Fibroblast of pulmonary artery (primary cell): ENCODE results near the gene STARD3.

ENCODE experiments used
- DNase-seq: peaks from one replicate; pipeline ENCODE4 v3.0.0-alpha.2; 2010; ENCODE audit warnings: low read depth
- H3K4me3 ChIP-seq: replicated peaks from 2 replicates; pipeline ENCODE4 v1.5.1; 2011; ENCODE audit warnings: low read depth, mild to moderate bottlenecking, control low read depth, low read length, moderate library complexity
- TF ChIP-seq, protein P1 (sequence below): IDR thresholded peaks from 2 replicates; pipeline ENCODE4 v1.5.1; 2011; ENCODE audit warnings: mild to moderate bottlenecking, control low read depth, low read length, inconsistent platforms; ENCODE audit errors: missing control alignments

Gene STARD3

DNA sequence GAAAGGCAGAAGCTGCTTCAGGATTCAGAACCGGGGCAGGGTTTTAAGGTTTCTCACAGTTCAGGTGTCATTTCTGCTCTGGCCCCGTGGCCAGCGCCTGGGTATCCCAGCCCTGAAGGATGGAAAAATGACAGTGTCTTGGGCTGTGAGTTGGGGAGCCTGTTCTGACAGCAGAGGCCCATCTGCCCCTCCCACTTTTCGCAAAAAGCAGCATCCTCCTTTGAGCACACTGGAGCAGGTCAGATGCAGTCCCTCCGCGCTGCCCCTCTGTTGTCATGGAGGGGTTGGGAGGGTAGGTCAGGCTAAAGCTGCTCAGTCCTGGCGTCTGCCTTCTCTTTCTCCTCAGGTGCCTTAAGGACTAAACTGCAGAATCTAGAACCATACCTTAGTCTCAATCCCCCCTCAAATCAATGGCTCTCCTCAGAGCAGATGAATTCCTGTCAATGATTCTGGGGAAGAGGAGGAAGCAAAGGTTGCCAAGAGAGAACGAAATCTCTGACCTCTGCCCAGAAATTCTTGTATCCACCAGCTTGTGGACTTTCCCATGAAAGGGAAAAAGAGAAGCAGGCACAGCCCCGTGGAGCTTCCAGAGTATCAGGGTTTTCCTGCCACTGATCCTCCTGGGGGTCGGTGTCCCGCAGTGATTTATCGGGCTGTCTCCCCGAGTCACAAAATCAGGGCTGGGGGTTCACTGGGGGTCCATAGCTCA lies 36.5 kb upstream of the STARD3 start:
- H3K4me3 ChIP-seq, result no peak overlapping the region
- TF ChIP-seq, protein P1, sequence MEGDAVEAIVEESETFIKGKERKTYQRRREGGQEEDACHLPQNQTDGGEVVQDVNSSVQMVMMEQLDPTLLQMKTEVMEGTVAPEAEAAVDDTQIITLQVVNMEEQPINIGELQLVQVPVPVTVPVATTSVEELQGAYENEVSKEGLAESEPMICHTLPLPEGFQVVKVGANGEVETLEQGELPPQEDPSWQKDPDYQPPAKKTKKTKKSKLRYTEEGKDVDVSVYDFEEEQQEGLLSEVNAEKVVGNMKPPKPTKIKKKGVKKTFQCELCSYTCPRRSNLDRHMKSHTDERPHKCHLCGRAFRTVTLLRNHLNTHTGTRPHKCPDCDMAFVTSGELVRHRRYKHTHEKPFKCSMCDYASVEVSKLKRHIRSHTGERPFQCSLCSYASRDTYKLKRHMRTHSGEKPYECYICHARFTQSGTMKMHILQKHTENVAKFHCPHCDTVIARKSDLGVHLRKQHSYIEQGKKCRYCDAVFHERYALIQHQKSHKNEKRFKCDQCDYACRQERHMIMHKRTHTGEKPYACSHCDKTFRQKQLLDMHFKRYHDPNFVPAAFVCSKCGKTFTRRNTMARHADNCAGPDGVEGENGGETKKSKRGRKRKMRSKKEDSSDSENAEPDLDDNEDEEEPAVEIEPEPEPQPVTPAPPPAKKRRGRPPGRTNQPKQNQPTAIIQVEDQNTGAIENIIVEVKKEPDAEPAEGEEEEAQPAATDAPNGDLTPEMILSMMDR, result no peak
- no peak for DNase-seq

DNA sequence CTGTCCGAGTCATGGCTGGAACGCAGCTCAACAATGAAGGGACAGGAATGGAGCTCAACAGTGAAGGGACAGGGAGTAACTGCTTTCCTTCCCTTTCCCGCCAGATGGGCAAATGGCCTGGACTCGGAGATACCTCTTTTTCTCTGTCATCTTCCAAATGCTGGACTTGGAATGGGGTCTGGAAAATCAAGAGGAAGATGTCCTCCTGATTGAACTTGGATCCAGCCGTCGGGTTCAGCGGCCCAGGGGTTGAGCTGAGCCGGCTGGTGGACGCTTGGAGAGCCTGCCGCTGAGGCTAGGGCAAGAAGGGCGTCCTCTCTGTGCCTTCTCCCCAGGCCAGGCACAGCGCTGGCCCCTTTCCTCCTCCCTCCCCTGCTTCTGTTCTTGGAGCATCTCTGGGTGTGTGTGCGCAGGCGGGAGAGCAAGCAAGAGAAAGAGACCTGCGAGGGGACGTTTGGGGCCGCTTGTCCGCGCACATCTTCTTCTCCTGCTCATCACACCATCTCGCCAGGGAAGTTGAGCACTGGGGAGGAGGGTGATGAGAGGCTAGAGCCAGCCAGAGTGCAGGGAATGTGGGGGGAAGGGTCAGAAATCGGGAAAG lies 35.8 kb upstream of the STARD3 start:
- DNase-seq, result no peak
- TF ChIP-seq, protein P1, result no peak
- no peak overlapping the region for H3K4me3 ChIP-seq

DNA sequence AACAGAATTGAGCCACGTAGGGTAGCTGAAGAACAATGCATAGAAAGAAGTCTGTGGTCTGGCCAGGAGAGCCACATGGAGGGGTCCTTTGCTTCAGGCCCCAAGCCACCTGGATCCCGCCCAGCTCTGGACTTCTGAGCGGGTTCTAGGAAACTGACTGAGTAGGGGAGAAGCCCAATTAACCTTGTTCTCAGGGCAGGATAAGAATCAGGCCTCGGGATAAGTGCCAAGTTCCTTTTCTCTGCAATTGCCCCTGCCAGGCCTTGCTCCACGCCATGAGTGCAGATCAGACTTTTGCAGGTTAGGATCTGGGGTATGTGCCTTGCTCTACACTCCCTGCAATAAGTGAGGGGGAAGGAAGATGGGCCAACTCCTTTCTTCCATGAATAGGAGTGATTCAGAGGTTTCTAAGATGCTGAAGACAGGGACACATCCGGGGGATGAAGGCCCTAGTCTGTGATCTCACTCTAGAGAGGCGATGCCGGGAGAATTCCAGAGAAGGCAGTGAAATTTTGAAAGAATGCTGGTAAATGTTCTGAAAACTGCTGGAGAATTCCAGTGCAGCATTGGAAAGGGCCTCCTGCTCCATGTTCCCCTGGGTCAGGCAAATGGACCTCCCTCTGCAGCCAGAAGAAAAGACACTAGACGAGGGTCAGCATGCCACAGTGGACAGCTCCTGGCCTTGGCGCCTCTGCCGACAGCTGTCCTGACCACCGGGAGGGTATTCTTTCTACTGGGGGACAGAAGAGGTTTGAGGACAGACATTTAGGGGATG lies 35.0 kb upstream of the STARD3 start:
- TF ChIP-seq, protein P1, result no peak
- H3K4me3 ChIP-seq, result no peak overlapping the region
- DNase-seq, result no peak

DNA sequence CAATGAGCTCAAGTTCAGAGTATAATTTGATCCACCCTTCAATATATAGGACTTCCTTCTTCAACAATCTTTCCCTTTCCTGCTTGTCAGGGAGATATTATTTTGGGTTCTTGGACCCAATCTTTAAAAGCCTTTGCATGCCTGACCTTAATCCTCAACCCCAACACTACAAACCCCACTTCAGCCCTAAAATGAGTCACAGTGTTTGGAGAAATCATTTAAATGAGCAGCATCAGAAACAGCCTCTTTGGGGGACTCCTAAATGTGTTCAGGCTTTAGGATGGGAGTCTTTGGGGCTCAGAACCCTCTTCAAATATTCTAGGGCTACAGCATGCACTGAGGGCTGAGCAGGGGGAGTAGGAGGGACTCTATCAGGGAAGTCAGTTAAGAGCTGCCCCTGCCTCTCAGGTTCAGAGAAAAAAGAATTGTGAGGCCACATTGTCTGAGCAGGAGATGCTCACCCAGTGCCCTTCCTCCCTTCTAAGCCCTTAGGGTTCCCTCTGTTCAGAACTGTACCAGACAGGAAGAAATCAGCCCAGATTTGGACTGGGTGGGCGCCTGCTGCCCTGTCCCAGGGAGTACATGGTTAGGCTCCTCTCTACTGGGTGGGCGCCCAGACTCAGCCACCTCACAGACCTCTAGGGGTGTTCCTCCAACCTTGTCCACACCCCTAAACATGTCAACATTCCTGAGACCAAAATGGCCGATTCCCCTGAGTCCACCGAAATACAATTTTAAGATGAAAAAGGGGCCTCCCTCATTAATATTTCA lies 34.2 kb upstream of the STARD3 start:
- DNase-seq, result no peak
- TF ChIP-seq, protein P1, result no peak
- no peak overlapping the region for H3K4me3 ChIP-seq

DNA sequence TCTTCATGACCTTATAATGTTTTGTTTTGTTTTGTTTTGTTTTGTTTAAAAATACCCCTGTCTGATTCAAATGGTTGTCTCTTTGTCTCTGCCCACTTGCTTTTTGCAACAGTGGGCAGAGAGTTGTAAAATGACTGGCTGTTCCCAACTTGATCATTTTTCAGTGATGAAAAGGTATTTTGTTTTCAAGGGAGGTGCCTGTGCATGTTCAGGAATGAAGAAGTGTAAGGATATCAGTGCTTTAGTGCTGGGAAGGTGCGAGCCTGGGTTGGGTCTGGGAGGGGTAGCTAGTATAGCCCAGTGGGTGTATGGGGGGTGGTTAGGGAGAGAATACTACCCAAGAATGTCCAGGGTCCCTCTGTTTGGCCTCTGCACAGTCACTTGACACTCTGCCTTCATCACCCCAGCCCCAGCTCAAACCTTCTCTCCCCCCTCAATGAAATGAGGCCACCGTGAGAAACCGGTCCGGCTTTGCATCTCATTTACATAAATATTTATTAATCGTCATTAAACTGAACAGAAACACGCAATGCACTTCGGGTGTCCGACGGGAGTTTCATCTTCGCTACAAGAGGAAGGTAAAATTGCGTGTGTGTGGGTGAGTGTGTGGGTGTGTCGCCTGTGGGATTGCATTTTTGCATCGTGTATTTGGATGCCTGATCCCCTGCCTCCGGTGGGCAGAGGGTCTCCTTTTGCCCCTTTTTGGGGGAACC lies 33.5 kb upstream of the STARD3 start:
- no peak overlapping the region for H3K4me3 ChIP-seq
- no peak for DNase-seq
- TF ChIP-seq, protein P1, result no peak

DNA sequence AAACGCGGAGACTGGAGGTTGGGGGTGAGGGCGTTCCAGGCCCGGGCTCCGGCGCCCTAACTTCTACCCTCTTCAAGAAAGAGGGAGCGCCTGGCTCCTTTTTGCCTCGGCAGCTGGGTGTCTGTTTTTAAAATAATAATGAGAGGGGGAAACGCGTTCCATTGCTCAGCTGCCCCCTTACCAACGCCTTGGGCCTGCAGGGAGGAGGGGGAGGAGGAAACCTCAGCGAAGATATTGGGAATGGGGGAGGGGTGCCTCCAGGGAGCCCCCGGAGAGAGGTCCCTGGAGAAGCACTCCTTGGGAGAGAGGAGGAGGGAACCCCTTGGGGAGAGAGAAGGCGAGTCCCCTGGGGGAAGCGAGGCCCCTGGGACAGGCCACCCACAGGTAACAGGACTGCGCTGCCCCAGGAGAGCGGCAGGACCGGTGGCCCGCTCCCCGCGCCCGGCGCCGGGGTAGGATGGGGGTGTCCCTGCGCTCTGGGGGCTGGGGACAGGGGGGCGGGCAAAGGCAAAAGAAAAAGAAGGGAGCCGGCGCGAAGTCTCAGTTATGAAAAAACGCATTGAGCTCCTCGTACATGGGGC lies 31.9 kb upstream of the STARD3 start:
- H3K4me3 ChIP-seq, result no peak overlapping the region
- DNase-seq, result no peak
- TF ChIP-seq, protein P1, result no peak
